ENCODE results near the gene USP17L27.
"Not testable (repeated sequence)": the region's sequence is repeated elsewhere in the genome, so short reads cannot be mapped to it uniquely, and the experiment has no call there.

Gene USP17L27, protein sequence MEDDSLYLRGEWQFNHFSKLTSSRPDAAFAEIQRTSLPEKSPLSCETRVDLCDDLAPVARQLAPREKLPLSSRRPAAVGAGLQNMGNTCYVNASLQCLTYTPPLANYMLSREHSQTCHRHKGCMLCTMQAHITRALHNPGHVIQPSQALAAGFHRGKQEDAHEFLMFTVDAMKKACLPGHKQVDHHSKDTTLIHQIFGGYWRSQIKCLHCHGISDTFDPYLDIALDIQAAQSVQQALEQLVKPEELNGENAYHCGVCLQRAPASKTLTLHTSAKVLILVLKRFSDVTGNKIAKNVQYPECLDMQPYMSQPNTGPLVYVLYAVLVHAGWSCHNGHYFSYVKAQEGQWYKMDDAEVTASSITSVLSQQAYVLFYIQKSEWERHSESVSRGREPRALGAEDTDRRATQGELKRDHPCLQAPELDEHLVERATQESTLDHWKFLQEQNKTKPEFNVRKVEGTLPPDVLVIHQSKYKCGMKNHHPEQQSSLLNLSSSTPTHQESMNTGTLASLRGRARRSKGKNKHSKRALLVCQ

DNA sequence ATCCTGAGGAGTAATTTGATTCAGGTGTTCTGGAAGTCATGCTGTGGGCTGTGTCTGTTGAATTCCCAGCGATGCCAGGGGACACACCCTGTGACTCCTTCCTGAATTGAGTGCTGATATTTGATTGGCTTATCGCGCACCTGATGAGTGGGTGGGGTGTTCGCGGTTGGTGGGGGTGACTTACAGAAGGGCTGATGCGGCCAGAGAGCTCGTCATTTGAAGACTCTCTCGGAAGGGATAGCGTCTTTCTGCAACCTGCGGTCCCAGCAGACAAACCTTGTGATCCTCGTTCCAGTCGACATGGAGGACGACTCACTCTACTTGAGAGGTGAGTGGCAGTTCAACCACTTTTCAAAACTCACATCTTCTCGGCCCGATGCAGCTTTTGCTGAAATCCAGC lies at the start of gene USP17L27:
Gene USP17L27 (plus strand): TSS at position 301 of the 400 bp plus-strand sequence. CDS start 0 bp downstream, at position 301.
- not testable (repeated sequence) for DNase-seq (ENCODE audit: low read depth)

DNA sequence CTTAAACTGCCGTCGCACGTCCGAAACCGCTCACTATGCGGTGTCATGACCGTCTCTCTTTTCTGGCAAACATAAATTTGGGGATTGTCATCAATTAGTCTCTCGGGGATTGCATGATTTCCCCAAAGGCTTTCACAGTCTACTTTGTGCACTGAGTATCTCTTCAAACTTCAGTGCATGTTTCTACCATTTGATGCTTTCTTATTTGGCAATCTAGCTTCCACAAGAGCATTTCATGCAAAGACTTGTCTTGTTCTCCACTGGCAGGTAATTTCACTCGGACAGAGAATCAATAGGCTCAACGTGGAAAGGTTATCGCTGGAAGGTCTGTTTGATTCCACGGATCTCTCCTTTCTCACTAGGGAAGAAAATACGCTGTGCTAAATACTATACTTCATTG lies 19.8 kb upstream of the USP17L27 start:
- DNase-seq (ENCODE audit: low read depth) = not testable (repeated sequence)

DNA sequence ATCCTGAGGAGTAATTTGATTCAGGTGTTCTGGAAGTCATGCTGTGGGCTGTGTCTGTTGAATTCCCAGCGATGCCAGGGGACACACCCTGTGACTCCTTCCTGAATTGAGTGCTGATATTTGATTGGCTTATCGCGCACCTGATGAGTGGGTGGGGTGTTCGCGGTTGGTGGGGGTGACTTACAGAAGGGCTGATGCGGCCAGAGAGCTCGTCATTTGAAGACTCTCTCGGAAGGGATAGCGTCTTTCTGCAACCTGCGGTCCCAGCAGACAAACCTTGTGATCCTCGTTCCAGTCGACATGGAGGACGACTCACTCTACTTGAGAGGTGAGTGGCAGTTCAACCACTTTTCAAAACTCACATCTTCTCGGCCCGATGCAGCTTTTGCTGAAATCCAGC lies 19.1 kb upstream of the USP17L27 start, which contains the start of gene USP17L24:
Gene USP17L24 (plus strand): TSS at position 301 of the 400 bp plus-strand sequence. CDS start 0 bp downstream, at position 301.
- not testable (repeated sequence) for DNase-seq (ENCODE audit: low read depth)

DNA sequence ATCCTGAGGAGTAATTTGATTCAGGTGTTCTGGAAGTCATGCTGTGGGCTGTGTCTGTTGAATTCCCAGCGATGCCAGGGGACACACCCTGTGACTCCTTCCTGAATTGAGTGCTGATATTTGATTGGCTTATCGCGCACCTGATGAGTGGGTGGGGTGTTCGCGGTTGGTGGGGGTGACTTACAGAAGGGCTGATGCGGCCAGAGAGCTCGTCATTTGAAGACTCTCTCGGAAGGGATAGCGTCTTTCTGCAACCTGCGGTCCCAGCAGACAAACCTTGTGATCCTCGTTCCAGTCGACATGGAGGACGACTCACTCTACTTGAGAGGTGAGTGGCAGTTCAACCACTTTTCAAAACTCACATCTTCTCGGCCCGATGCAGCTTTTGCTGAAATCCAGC lies 14.3 kb upstream of the USP17L27 start, which contains the start of gene USP17L25:
Gene USP17L25 (plus strand): TSS at position 301 of the 400 bp plus-strand sequence. CDS start 0 bp downstream, at position 301.
- DNase-seq (ENCODE audit: low read depth) = not testable (repeated sequence)

DNA sequence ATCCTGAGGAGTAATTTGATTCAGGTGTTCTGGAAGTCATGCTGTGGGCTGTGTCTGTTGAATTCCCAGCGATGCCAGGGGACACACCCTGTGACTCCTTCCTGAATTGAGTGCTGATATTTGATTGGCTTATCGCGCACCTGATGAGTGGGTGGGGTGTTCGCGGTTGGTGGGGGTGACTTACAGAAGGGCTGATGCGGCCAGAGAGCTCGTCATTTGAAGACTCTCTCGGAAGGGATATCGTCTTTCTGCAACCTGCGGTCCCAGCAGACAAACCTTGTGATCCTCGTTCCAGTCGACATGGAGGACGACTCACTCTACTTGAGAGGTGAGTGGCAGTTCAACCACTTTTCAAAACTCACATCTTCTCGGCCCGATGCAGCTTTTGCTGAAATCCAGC lies 9.6 kb upstream of the USP17L27 start, which contains the start of gene USP17L26:
Gene USP17L26 (plus strand): TSS at position 301 of the 400 bp plus-strand sequence. CDS start 0 bp downstream, at position 301.
- not testable (repeated sequence) for DNase-seq (ENCODE audit: low read depth)

DNA sequence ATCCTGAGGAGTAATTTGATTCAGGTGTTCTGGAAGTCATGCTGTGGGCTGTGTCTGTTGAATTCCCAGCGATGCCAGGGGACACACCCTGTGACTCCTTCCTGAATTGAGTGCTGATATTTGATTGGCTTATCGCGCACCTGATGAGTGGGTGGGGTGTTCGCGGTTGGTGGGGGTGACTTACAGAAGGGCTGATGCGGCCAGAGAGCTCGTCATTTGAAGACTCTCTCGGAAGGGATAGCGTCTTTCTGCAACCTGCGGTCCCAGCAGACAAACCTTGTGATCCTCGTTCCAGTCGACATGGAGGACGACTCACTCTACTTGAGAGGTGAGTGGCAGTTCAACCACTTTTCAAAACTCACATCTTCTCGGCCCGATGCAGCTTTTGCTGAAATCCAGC lies 4.8 kb upstream of the USP17L27 start, which contains the start of gene USP17L5:
Gene USP17L5 (plus strand): TSS at position 301 of the 400 bp plus-strand sequence. CDS start 0 bp downstream, at position 301.
- not testable (repeated sequence) for DNase-seq (ENCODE audit: low read depth)

DNA sequence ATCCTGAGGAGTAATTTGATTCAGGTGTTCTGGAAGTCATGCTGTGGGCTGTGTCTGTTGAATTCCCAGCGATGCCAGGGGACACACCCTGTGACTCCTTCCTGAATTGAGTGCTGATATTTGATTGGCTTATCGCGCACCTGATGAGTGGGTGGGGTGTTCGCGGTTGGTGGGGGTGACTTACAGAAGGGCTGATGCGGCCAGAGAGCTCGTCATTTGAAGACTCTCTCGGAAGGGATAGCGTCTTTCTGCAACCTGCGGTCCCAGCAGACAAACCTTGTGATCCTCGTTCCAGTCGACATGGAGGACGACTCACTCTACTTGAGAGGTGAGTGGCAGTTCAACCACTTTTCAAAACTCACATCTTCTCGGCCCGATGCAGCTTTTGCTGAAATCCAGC lies 4.6 kb downstream of the USP17L27 start, which contains the start of gene USP17L28:
Gene USP17L28 (plus strand): TSS at position 301 of the 400 bp plus-strand sequence. CDS start 0 bp downstream, at position 301.
- not testable (repeated sequence) for DNase-seq (ENCODE audit: low read depth)

DNA sequence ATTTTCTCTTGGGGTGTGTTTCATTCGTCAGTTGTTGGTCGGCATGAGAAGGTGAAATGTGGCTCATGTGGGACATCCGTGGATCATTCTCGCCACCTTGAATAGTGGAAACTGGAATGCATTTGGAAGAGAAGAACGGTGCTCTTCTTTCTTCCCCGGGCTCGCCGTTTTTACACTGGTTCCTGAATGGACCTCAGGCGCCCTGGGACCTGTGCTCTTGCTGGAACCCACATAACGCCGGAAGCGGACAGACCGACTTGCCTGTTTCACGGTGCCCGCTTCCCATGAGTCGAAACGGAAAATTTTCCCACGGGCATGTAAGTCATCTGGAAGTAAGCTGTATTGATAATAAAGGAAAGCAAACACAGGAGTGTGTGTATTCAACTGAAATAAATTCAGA lies 6.9 kb downstream of the USP17L27 start:
- DNase-seq (ENCODE audit: low read depth) = not testable (repeated sequence)

DNA sequence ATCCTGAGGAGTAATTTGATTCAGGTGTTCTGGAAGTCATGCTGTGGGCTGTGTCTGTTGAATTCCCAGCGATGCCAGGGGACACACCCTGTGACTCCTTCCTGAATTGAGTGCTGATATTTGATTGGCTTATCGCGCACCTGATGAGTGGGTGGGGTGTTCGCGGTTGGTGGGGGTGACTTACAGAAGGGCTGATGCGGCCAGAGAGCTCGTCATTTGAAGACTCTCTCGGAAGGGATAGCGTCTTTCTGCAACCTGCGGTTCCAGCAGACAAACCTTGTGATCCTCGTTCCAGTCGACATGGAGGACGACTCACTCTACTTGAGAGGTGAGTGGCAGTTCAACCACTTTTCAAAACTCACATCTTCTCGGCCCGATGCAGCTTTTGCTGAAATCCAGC lies 9.4 kb downstream of the USP17L27 start, which contains the start of gene USP17L29:
Gene USP17L29 (plus strand): TSS at position 301 of the 400 bp plus-strand sequence. CDS start 0 bp downstream, at position 301.
- not testable (repeated sequence) for DNase-seq (ENCODE audit: low read depth)

DNA sequence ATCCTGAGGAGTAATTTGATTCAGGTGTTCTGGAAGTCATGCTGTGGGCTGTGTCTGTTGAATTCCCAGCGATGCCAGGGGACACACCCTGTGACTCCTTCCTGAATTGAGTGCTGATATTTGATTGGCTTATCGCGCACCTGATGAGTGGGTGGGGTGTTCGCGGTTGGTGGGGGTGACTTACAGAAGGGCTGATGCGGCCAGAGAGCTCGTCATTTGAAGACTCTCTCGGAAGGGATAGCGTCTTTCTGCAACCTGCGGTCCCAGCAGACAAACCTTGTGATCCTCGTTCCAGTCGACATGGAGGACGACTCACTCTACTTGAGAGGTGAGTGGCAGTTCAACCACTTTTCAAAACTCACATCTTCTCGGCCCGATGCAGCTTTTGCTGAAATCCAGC lies 18.9 kb downstream of the USP17L27 start, which contains the start of gene USP17L30:
Gene USP17L30 (plus strand): TSS at position 301 of the 400 bp plus-strand sequence. CDS start 0 bp downstream, at position 301.
- DNase-seq (ENCODE audit: low read depth) = not testable (repeated sequence)

DNA sequence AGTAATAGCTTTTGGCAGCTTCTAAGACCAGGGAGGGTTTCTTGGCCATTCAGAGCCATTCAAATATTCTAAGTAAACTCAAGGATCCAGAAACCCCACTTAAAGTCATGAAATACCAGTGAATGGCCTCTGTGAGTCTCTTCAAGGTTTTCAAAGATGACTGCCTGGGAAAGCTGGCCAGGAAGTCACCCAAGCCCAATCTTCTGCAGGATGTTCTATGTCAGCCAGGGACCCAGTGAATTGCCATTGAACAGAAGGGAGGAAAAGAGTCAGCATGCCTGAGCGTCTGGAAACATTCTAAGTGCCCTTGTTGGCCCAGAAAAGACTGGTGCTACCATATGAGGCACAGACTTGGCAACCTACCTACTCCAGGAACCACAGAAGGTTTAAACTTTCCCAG lies 35.9 kb downstream of the USP17L27 start:
- DNase-seq (ENCODE audit: low read depth) = not testable (repeated sequence)

DNA sequence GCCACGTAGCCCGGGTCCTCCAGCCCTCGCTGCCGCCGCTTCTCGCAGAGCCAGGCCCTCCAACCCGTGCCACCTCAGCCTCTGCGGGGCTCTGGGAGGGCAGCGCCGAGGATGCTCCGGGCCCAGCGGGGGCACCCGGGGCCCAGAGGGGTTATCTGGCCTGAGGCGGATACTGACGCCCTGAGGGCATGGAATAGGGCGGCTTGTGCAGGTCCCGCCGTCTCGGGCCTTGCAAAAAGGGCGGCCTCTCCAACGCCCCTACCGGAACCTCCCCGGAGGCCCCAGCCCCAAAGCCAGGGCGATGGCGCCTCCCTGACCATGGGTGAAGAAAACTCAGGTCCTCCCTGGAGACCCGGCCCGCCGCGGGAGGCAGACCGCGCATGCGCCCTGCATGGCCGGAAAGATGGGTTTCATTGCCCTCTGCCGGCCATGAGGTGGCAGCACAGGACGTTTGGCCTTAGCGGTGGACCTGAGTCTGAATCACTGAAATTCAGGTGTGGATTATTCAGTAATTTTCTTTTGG lies 37.1 kb downstream of the USP17L27 start:
- peak; percentile 12 for DNase-seq (ENCODE audit: low read depth)

DNA sequence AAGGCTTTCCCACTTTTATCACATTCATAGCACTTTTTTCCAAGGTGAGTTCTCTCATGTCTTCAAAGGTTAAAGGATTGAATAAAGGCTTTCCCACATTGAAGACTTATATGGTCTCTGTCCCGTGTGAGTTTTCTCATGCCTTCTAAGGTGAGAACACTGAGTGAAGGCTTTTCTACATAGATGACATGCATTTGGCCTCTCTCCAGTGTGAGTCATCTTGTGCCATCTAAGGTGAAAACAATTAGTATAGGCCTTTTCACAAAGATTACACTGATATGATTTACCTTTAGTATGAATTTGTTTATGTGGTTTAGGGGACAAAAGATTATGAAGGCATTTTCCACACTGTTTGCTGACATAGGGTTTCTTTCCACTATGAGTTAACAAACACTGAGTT lies 40.2 kb downstream of the USP17L27 start:
- no peak for DNase-seq (ENCODE audit: low read depth)

DNA sequence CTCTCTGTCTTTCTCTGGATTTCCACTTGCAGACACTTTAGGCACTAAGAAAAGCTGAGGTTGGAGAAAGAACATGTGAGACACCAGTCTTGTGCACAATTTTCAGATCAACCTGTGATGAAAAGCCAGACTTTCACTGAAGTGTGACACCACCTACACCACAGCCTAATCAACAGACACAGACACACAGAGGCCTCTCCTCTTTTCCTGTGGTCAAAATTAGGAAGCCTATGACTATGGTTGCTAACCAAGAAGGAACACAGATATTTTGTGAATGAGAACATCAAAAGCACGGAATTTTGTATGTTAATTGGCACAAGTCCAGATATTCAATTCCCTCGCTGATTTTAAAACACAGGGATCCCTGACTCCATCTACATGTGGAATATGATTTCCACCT lies 45.1 kb downstream of the USP17L27 start:
- not testable (repeated sequence) for DNase-seq (ENCODE audit: low read depth)
